Tibial nerve (tissue), 4 donors: ENCODE data around the gene MLXIP. TPM values are rescaled to one million over a fixed set of nuclear protein-coding genes. Genes with fewer than 3 reads are reported as not detected.
"Not testable (repeated sequence)": the region's sequence is repeated elsewhere in the genome, so short reads cannot be mapped to it uniquely, and the experiment has no call there.

Source experiments
- DNase-seq, 2 donors: peaks; one replicate each; pipeline ENCODE4 v3.0.0-alpha.2; 2019; ENCODE audit warnings: low spot score in 2 of 2
- H3K27ac ChIP-seq, 4 donors: fragments of 200-600 bp; sonication (generic) in 3 of 4; one replicate each; pipeline ENCODE4 v1.5.1; 2017 to 2019; ENCODE audit warnings: mild to moderate bottlenecking in 1 of 4
- H3K27me3 ChIP-seq, 2 donors: fragments of 200-600 bp; sonication (generic) in 1 of 2; one replicate each; pipeline versions ENCODE4 v1.5.1 to v1.6.0; 2017 to 2019
- H3K36me3 ChIP-seq, 3 donors: fragments of 200-600 bp; sonication (generic); one replicate each; pipeline ENCODE4 v1.5.1; 2018 to 2019
- H3K4me1 ChIP-seq, 4 donors: fragments of 200-600 bp; sonication (generic) in 3 of 4; one replicate each; pipeline ENCODE4 v1.5.1; 2017 to 2019
- H3K4me3 ChIP-seq, 4 donors: fragments of 200-600 bp; sonication (generic) in 3 of 4; one replicate each; pipeline ENCODE4 v1.5.1; 2017 to 2019; ENCODE audit warnings: mild to moderate bottlenecking in 1 of 4, moderate library complexity in 1 of 4
- H3K9me3 ChIP-seq, 4 donors: fragments of 200-600 bp; sonication (generic) in 3 of 4; one replicate each; pipeline ENCODE4 v1.5.1; 2017 to 2019
- CTCF ChIP-seq, 5 experiments: fragments of 200-600 bp in 3 of 5; fragments of 450-650 bp in 2 of 5; sonication (generic) in 3 of 5; IDR thresholded peaks; one replicate each; pipeline ENCODE4 v1.5.1; 2016 to 2019; ENCODE audit warnings: antibody characterized with exemption in 5 of 5, mild to moderate bottlenecking in 3 of 5, moderate library complexity in 2 of 5
- EP300 ChIP-seq, 2 donors: sonication (generic); formaldehyde crosslinking; IDR thresholded peaks; one replicate each; pipeline ENCODE4 v1.6.1; 2017; ENCODE audit warnings: antibody characterized with exemption in 2 of 2, mild to moderate bottlenecking in 1 of 2
- POLR2A ChIP-seq, 2 donors: fragments of 450-650 bp; IDR thresholded peaks; one replicate each; pipeline ENCODE4 v1.6.1; 2017; ENCODE audit warnings: antibody characterized with exemption in 2 of 2, mild to moderate bottlenecking in 2 of 2, moderate library complexity in 2 of 2
- WGBS, 2 donors: methylation state at CpG; one replicate each; pipeline ENCODE4 v1.1.5; 2018; 5-methylcytosine and 5-hydroxymethylcytosine counted together
- total RNA-seq, 4 donors: library from RNA; depleted of rRNA; stranded (reverse); fragments of >200 nt; gene quantifications; one replicate each; pipeline ENCODE4 v1.1.0, GENCODE V29; 2016

MLXIP gene
- total RNA-seq, 4 donors from 2014 or later = 22.1 to 57.0 (median 27.1) TPM

GRCh38 chr12:122099856-122100255 is 21.3 kb downstream of the MLXIP start:
- Histone ChIP-seq H3K27ac (peak overlapping the region in 3 of 4 donors; percentile 61 to 89 (median 76)), H3K4me1 (peaks cover 0 to 47% (median 36%) of the 10 kb centered on the region in 4 donors)
- DNase-seq = no peak

GRCh38 chr12:122100568-122100967 is 22.0 kb downstream of the MLXIP start:
- Histone ChIP-seq H3K36me3 (no peaks in the 10 kb centered on the region), H3K9me3 (no peaks in the 10 kb centered on the region), H3K4me1 (peaks cover 0 to 53% (median 34%) of the 10 kb centered on the region in 4 donors), H3K27me3 (no peaks in the 10 kb centered on the region), H3K27ac (no peak overlapping the region), H3K4me3 (no peak overlapping the region)
- no peak for TF ChIP-seq CTCF (IDR thresholded peaks at IDR 0.05)
- no peak for TF ChIP-seq POLR2A (IDR thresholded peaks at IDR 0.05)
- TF ChIP-seq EP300 (IDR thresholded peaks at IDR 0.05) = no peak
- no peak for DNase-seq
- 92 to 93% methylated on average over 1 of the region's 1 CpG for WGBS, 2 donors

More at GRCh38 chr12:122099856-122100255, 21.3 kb downstream of the MLXIP start:
- TF ChIP-seq CTCF (IDR thresholded peaks at IDR 0.05) (no peak), EP300 (IDR thresholded peaks at IDR 0.05) (no peak), POLR2A (IDR thresholded peaks at IDR 0.05) (no peak)
- Histone ChIP-seq H3K27me3 (no peaks in the 10 kb centered on the region), H3K9me3 (no peaks in the 10 kb centered on the region), H3K36me3 (no peaks in the 10 kb centered on the region), H3K4me3 (no peak overlapping the region)
- 61 to 63% methylated on average over 3 of the region's 3 CpGs for WGBS, 2 donors

GRCh38 chr12:122102331-122102730 is 23.8 kb downstream of the MLXIP start:
- peaks cover 0 to 50% (median 37%) of the 10 kb centered on the region in 4 donors for H3K4me1 ChIP-seq
- H3K4me3 ChIP-seq = no peak overlapping the region
- H3K27ac ChIP-seq = no peak overlapping the region
- no peaks in the 10 kb centered on the region for H3K27me3 ChIP-seq
- 57 to 75% methylated on average over 3 of the region's 3 CpGs for WGBS, 2 donors
- no peaks in the 10 kb centered on the region for H3K36me3 ChIP-seq
- no peak for TF ChIP-seq POLR2A (IDR thresholded peaks at IDR 0.05)
- TF ChIP-seq CTCF (IDR thresholded peaks at IDR 0.05) = no peak
- no peak for TF ChIP-seq EP300 (IDR thresholded peaks at IDR 0.05)
- no peaks in the 10 kb centered on the region for H3K9me3 ChIP-seq
- no peak for DNase-seq

- Histone ChIP-seq H3K27me3 (no peaks in the 10 kb centered on the region), H3K9me3 (no peaks in the 10 kb centered on the region), H3K27ac (no peak overlapping the region), H3K36me3 (no peaks in the 10 kb centered on the region), H3K4me3 (no peak overlapping the region), H3K4me1 (peaks cover 0 to 45% (median 19%) of the 10 kb centered on the region in 4 donors)
- no peak for DNase-seq
- WGBS, 2 donors = 52 to 63% methylated on average over 7 of the region's 7 CpGs
- TF ChIP-seq POLR2A (IDR thresholded peaks at IDR 0.05) (no peak), EP300 (IDR thresholded peaks at IDR 0.05) (no peak), CTCF (IDR thresholded peaks at IDR 0.05) (no peak)
These were observed 26.3 kb downstream of the MLXIP start for GRCh38 chr12:122104844-122105243.

GRCh38 chr12:122105496-122105895 is 26.9 kb downstream of the MLXIP start:
- peaks cover 0 to 45% (median 18%) of the 10 kb centered on the region in 4 donors for H3K4me1 ChIP-seq
- H3K27ac ChIP-seq = peak overlapping the region in 1 of 4 donors; percentile 14
- WGBS, 2 donors = 68 to 74% methylated on average over 11 of the region's 11 CpGs

GRCh38 chr12:122106843-122107242 is 28.3 kb downstream of the MLXIP start:
- H3K27ac ChIP-seq = no peak overlapping the region
- no peak for DNase-seq
- H3K4me3 ChIP-seq = no peak overlapping the region
- H3K27me3 ChIP-seq = no peaks in the 10 kb centered on the region
- 56 to 91% methylated on average over 6 to 7 of the region's 8 CpGs for WGBS, 2 donors
- H3K9me3 ChIP-seq = no peaks in the 10 kb centered on the region
- peaks cover 0 to 37% (median 18%) of the 10 kb centered on the region in 4 donors for H3K4me1 ChIP-seq
- TF ChIP-seq CTCF (IDR thresholded peaks at IDR 0.05) = no peak
- no peak for TF ChIP-seq POLR2A (IDR thresholded peaks at IDR 0.05)
- TF ChIP-seq EP300 (IDR thresholded peaks at IDR 0.05) = no peak
- H3K36me3 ChIP-seq = no peaks in the 10 kb centered on the region

More at GRCh38 chr12:122105496-122105895, 26.9 kb downstream of the MLXIP start:
- not testable (repeated sequence) for H3K27me3 ChIP-seq, H3K36me3 ChIP-seq, DNase-seq, H3K9me3 ChIP-seq, H3K4me3 ChIP-seq
